SK-N-MC (cell line): ENCODE measurements around the gene GINS2.

Experiments used
- EZH2 ChIP-seq: fragments of 200-600 bp; sonication (generic); IDR thresholded peaks from one replicate; pipeline ENCODE4 v1.6.1; 2017; ENCODE audit warnings: antibody characterized with exemption
- FOXP2 ChIP-seq: optimal IDR thresholded peaks from 2 replicates; pipeline ENCODE3; 2011; ENCODE audit warnings: mild to moderate bottlenecking, moderate library complexity; ENCODE audit not compliant: insufficient read depth; ENCODE audit errors: extremely low read length, control extremely low read depth
- POLR2AphosphoS5 ChIP-seq: IDR thresholded peaks from 2 replicates; pipeline ENCODE4 v1.6.1; 2012; ENCODE audit warnings: mild to moderate bottlenecking, low read depth, low read length, borderline replicate concordance

- no peak for TF ChIP-seq POLR2AphosphoS5
- no peak for TF ChIP-seq EZH2
- TF ChIP-seq FOXP2, result no peak
These were observed 59.4 kb downstream of the GINS2 start for GRCh38 chr16:85629326-85629725.
